ENCODE results near the gene FLVCR1.

FLVCR1 gene

DNA sequence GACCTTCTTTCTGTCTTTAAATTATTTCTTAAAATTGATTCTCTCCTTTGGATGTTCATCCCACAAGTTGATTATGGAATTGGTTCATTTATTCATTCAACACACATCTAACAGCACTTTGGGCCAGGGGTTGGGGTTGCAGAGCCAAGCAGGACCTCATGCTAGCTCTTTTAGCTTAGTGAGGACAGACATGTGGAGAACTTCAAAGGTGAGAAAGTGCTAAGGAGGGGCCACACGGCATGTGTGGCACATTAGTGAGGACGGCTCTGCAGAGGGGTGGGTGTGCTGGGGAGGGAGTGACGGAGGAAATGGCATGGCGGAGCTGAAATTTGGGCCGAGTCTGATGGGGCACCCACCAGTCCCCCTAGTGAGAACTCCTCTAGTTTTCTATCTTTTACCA, 59.8 kb downstream of the FLVCR1 start:
- no peak for ATAC-seq
- H3K36me3 Mint-ChIP-seq: no peaks in the 10 kb centered on the region
- H3K27me3 Mint-ChIP-seq: peaks cover 42% of the 10 kb centered on the region
- H3K4me3 Mint-ChIP-seq: no peak overlapping the region
- no peaks in the 10 kb centered on the region for H3K9me3 Mint-ChIP-seq
- H3K27ac Mint-ChIP-seq: no peak overlapping the region
- peaks cover 10% of the 10 kb centered on the region for H3K4me1 Mint-ChIP-seq

DNA sequence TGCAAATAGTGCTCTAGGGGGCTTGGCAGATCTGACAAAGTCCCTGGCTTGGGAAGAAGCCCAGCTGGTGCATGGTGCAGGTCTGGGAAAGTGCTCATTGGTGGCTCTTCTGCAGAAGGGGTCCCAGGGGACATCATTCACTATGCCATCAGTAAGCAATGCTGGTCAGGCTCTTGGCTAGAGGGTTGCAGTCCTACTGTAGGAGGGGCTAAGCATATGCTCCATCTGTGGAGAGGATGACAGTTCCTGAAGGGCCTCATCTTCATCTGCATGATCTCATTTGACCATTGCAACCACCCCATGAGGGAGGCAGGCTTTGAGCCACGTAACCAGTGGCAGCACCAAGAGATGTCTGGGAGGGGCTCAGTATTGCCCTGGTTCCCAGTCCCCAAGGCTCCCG, 60.7 kb downstream of the FLVCR1 start:
- peaks cover 43% of the 10 kb centered on the region for H3K27me3 Mint-ChIP-seq
- ATAC-seq: no peak

DNA sequence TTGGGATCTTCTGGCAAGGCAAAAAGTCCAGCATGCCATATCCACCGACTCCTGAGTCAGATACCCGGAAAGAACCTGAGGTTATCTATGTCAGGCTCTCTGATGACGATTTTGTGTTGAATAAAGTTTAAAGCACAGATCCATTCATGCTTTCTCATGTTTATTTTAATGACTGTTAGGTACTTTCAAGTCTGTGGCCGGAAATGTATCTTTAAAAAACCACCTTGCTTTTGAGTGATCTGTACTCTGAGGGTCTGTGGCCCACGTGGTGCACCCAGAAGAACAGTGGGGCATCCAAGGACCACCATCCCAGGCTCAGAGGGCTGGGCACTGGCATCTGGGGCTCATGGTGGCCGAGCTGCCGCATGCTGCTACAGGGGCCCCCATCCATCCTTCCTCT, 62.2 kb downstream of the FLVCR1 start:
- Mint-ChIP-seq H3K36me3 (no peaks in the 10 kb centered on the region), H3K27me3 (peaks cover 55% of the 10 kb centered on the region), H3K4me3 (no peak overlapping the region), H3K9me3 (no peaks in the 10 kb centered on the region), H3K4me1 (peaks cover 10% of the 10 kb centered on the region), H3K27ac (no peak overlapping the region)
- ATAC-seq: no peak

More for the DNA sequence above, 60.7 kb downstream of the FLVCR1 start:
- no peaks in the 10 kb centered on the region for H3K36me3 Mint-ChIP-seq
- H3K27ac Mint-ChIP-seq: no peak overlapping the region
- H3K9me3 Mint-ChIP-seq: no peaks in the 10 kb centered on the region
- H3K4me3 Mint-ChIP-seq: no peak overlapping the region
- peaks cover 10% of the 10 kb centered on the region for H3K4me1 Mint-ChIP-seq

DNA sequence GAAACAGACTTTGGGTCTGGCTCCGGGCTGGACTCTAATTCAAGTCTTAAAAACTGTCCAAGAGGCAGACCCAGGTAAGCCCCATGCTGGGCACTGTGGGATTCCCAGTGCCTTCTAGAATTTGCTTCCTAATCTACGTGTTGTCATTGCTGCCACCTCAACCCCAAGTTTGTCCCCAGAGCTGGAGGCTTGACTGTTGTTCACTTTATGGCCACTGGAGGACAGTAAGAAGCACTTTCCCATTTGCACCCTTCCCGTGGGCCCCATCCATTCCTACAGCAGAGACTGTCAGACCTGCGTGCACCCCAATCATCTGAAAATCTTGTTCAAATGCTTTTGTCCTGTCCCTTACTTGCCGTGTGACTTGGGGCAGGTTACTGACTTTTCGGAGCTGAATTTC, 62.8 kb downstream of the FLVCR1 start:
- H3K9me3 Mint-ChIP-seq: peaks cover 4% of the 10 kb centered on the region
- ATAC-seq: no peak

DNA sequence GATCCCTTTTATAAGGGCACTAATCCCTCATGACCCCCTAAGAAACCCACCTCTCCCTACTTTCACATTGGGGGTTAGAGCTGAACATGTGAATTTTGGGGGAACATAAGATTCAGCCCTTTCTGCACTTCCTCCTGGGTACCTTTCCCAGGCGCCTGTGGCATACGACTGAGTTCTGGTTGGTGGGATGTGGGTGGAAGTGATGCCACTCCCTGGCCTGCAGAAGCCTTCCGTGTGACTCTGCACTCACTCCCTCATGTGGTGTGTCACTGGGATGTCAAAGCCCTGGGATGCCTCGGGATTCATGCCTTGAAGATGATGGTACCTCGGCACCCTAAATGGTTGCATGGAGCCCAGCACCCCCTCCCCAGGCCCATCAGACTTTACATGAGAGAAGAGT, 63.9 kb downstream of the FLVCR1 start:
- no peak for ATAC-seq
- Mint-ChIP-seq H3K9me3 (peaks cover 7% of the 10 kb centered on the region), H3K4me3 (no peak overlapping the region), H3K36me3 (no peaks in the 10 kb centered on the region), H3K27me3 (peaks cover 45% of the 10 kb centered on the region), H3K27ac (no peak overlapping the region), H3K4me1 (peaks cover 9% of the 10 kb centered on the region)

More for the DNA sequence above, 62.8 kb downstream of the FLVCR1 start:
- peaks cover 17% of the 10 kb centered on the region for H3K4me1 Mint-ChIP-seq
- H3K36me3 Mint-ChIP-seq: no peaks in the 10 kb centered on the region
- no peak overlapping the region for H3K4me3 Mint-ChIP-seq
- H3K27ac Mint-ChIP-seq: no peak overlapping the region
- peaks cover 55% of the 10 kb centered on the region for H3K27me3 Mint-ChIP-seq

DNA sequence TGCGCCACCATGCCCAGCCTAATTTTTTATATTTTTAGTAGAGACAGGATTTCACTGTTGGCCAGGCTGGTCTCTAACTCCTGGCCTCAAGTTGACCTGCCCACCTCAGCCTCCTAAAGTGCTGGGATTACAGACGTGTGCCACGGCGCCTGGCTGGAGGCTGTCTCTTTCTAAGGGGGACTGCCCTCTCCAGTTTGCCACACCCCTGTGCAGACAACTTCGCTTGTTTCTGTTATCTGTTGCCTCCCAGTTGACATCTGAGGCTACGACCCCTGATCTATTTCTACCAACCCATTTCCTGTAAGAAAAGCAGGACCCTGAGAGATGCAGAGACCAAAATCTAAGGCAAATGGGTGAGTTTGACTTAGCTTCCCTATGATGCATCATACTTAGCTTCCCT, 68.3 kb downstream of the FLVCR1 start:
- no peak overlapping the region for H3K27ac Mint-ChIP-seq
- ATAC-seq: no peak
- H3K36me3 Mint-ChIP-seq: no peaks in the 10 kb centered on the region
- no peak overlapping the region for H3K4me3 Mint-ChIP-seq
- peaks cover 23% of the 10 kb centered on the region for H3K4me1 Mint-ChIP-seq
- peaks cover 9% of the 10 kb centered on the region for H3K9me3 Mint-ChIP-seq
- H3K27me3 Mint-ChIP-seq: peaks cover 17% of the 10 kb centered on the region

DNA sequence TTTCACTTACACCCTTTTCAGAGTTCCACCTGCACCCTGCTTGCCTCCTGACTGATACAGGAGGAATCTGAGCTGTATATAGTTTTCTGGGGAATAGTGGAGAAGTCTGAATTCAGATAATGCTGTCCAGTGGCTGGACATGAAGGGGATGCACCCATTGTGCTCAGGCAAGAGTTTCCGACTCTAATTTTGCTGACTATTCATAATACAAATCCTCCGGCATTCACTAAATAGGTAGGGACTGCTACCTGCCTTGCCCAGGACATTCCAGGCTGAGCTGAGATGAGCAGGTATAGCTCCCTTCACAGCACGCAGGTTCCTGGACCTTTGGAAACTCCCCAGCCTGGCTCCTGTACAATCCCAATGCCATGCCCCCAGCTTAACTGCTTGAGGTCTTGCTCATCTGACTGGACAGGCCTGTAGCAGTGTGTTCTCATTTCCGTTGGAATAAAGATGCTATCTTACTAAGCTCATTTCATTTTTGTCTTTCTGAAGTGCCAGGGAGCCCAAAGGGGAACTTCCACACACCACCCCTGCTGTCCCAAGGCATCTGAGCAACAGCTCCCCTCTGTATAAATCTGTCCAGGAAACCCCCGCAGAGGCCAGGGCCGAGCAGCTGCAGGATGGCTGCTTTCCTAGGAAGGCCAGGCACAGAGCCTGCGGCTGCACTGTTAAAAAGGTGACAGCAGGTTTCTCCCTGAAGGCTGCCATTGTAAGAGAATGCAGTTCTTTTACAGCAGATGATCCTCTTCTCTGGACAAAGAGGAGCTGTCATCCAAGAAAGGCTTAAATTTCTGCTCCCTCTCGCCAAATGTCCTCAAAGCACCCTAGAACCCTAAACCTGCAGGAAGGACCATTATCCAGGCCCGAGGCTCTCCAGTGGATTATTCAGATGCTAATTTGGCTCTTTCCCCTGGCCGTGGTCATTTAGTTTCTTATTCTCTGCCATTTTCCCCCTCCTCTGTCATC, 70.5 kb downstream of the FLVCR1 start:
- H3K27ac Mint-ChIP-seq: no peak overlapping the region
- peaks cover 13% of the 10 kb centered on the region for H3K27me3 Mint-ChIP-seq
- peaks cover 9% of the 10 kb centered on the region for H3K9me3 Mint-ChIP-seq
- no peak overlapping the region for H3K4me3 Mint-ChIP-seq
- H3K36me3 Mint-ChIP-seq: no peaks in the 10 kb centered on the region
- ATAC-seq: peak; percentile 85
- H3K4me1 Mint-ChIP-seq: peaks cover 23% of the 10 kb centered on the region

DNA sequence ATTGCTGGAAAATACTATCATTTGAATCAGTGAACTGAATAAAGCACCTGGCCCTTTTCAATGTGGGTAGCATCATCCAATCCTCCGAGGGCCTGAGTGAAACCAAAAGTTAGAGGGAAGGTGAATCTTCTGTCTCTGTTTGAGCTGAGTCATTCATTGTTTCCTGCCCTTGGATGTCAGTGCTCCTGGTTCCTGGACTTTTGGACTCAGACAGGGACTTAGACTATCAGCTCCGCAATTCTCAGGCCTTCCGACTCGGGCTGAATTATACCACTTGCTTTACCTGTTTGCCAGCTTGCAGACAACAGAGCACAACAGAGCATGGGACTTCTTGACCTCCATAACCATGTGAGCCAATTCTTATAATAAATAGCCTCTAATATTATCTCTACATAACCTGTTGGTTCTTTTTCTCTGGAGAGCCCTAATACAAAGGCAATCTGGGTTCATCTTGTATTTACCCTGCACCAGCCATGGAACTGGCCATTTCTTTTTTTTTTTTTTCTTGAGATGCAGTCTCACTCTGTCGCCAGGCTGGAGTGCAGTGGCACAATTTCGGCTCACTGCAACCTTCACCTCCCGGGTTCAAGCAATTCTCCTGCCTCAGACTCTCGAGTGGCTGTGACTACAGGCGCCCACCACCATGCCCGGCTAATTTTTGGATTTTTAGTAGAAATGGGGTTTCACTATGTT, 73.1 kb downstream of the FLVCR1 start:
- H3K9me3 Mint-ChIP-seq: peaks cover 5% of the 10 kb centered on the region
- H3K27ac Mint-ChIP-seq: no peak overlapping the region
- no peaks in the 10 kb centered on the region for H3K36me3 Mint-ChIP-seq
- no peak overlapping the region for H3K4me3 Mint-ChIP-seq
- no peaks in the 10 kb centered on the region for H3K27me3 Mint-ChIP-seq
- H3K4me1 Mint-ChIP-seq: peaks cover 15% of the 10 kb centered on the region
- no peak for ATAC-seq

DNA sequence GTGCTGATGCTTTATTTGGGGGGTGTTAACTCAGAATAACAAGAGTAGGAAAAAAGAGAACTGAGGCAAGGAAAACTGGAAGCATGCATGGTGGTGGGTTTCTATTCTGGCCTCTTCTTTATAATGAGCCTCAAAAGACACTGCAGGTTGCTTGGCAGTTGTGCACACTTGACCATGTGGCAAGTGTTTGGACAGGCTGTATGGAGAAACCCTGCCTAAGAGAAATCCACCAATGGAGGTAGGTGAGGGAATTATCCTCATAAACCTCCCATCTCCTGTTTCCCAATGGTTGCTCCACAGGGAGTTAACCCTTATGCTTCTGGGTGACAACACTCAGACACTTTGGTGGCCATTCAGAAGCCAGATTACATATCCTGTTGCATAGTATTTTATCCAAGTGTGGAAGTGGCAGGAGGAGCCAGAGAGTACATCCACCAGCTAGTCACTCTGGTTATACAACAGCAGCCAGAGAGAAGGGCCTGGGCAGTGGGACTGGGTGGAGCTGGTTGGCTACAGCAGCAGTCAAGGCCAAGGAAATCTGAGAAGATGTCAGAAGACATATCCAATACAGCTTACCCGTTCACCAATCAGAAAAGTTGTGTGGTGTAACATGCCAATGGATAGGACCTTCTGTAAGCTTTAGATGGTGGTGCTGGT, 75.9 kb downstream of the FLVCR1 start:
- no peaks in the 10 kb centered on the region for H3K36me3 Mint-ChIP-seq
- H3K27me3 Mint-ChIP-seq: no peaks in the 10 kb centered on the region
- no peaks in the 10 kb centered on the region for H3K9me3 Mint-ChIP-seq
- ATAC-seq: no peak
- H3K27ac Mint-ChIP-seq: no peak overlapping the region
- peaks cover 9% of the 10 kb centered on the region for H3K4me1 Mint-ChIP-seq
- H3K4me3 Mint-ChIP-seq: no peak overlapping the region

DNA sequence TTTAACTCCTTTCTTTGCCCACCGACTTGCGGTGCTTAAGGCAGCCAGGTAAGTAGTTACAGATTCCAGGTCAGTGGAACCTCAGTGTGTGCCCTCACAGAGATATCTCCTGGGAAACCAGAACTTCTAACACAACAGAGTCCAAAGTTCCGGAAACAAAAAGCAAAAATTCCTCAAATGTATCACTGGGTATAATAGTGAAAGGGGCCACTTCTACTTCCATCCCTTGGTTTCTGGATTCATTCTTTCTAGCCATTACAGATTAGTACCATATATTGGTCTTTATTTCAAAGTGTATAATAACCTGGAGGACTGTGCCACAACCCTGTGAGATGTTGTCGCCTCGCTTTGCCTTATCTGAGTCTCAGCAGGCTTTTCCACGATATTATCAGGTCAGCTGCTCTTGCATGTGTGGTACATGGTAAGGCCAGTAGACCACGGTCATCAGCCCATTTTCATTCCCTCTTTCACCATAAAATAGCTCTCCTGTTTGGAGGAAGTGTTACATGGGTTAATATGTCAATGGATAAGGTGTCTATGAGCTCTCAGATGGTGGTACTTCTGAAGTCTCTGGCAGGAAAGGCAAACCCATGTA, 77.4 kb downstream of the FLVCR1 start:
- Mint-ChIP-seq H3K27ac (no peak overlapping the region), H3K4me3 (no peak overlapping the region), H3K4me1 (peaks cover 4% of the 10 kb centered on the region), H3K36me3 (no peaks in the 10 kb centered on the region), H3K27me3 (no peaks in the 10 kb centered on the region), H3K9me3 (no peaks in the 10 kb centered on the region)
- ATAC-seq: no peak

DNA sequence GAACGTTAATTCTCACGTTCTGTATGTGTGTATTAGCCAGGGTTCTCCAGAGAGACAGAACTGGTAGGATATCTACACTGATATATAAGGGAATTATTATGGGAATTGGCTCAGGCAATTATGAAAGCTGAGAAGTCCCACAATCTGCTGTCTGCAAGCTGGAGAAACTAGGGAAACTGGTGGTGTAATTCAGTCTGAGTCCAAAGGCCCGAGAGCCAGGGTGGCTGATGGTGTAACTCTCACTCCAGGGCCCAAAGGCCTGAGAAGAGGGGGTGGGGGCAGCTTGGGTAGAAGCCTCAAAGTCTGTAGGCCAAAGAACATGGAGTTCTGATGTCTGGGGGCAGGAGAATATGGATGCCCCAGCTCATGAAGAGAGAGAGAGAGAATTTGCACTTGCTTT, 79.0 kb downstream of the FLVCR1 start:
- Mint-ChIP-seq H3K4me1 (no peaks in the 10 kb centered on the region), H3K36me3 (no peaks in the 10 kb centered on the region), H3K27ac (no peak overlapping the region), H3K4me3 (no peak overlapping the region), H3K9me3 (no peaks in the 10 kb centered on the region), H3K27me3 (no peaks in the 10 kb centered on the region)
- ATAC-seq: no peak

DNA sequence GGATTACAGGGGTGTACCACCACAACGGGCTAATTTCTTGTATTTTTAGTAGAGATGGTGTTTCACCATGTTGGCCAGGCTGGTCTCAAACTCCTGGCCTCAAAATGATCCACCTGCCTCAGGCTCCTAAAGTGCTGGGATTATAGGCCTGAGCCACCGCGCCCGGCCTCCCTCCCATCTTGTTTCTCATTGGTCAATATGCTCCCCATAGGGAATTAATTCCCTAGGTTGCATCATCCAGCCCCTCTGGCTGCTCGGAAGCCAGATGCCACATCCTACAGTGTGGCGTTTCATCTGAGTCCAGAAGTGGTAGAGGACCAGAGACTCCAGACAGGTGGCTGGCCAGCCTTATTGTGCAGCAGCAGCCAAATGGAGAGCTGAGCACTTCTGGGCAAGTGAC, 80.8 kb downstream of the FLVCR1 start:
- H3K9me3 Mint-ChIP-seq: no peaks in the 10 kb centered on the region
- H3K27me3 Mint-ChIP-seq: no peaks in the 10 kb centered on the region
- no peak overlapping the region for H3K27ac Mint-ChIP-seq
- H3K36me3 Mint-ChIP-seq: no peaks in the 10 kb centered on the region
- H3K4me3 Mint-ChIP-seq: no peak overlapping the region
- peaks cover 6% of the 10 kb centered on the region for H3K4me1 Mint-ChIP-seq
- ATAC-seq: no peak

DNA sequence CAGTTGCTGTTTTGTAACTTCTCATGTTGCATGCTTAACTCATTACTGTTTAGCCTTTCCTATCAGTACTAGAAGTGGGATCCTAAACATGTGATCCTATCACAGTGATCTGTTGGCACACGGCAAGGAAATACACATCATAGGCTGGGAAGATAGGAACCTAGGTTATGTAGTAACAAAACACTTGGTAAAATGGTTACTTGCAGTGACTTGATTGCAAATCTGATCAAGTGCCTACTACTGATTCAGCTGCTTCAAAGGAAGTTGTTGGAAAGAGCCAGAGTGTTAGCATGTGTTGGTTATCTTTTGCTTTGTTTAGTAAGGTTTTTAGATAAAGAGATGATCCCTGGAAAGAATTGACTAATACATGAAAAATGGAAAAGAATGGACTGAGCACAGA, 83.4 kb downstream of the FLVCR1 start:
- no peaks in the 10 kb centered on the region for H3K9me3 Mint-ChIP-seq
- no peak overlapping the region for H3K4me3 Mint-ChIP-seq
- no peak overlapping the region for H3K27ac Mint-ChIP-seq
- no peak for ATAC-seq
- H3K4me1 Mint-ChIP-seq: peaks cover 32% of the 10 kb centered on the region
- H3K36me3 Mint-ChIP-seq: no peaks in the 10 kb centered on the region
- no peaks in the 10 kb centered on the region for H3K27me3 Mint-ChIP-seq

DNA sequence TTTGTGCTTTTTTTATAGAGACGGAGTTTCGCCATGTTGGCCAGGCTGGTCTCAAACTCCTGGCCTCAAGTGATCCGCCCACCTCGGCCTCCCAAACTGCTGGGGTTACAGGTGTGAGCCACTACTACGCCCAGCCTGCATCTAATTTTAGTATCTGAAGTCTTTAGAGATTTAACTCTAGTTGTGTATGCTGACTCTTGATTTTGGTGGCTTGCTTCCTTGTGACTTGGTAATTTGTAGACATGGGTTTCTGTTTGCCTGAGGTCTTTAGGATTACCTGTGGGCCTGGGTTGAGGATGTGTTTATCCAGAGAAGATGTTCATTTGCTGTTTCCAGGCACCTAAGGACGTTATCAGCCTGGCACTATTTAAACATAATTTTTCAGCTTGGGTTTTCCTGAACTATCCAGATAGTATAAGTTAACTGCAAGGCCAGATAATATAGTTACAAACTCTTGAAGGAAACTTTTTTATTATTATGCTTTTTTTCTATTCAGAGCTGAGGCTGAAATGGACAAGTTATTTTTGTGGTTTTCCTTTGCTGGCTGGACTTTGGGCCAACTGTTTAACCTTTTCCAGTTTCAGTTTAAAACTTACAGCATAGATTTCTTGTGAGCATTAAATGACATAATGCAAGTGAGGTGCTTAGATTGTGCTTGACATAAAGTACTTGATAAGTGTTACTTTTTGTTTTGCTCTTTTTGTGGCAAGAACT, 84.8 kb downstream of the FLVCR1 start:
- ATAC-seq: no peak
- H3K9me3 Mint-ChIP-seq: no peaks in the 10 kb centered on the region
- H3K4me3 Mint-ChIP-seq: no peak overlapping the region
- H3K27ac Mint-ChIP-seq: no peak overlapping the region
- H3K36me3 Mint-ChIP-seq: no peaks in the 10 kb centered on the region
- H3K27me3 Mint-ChIP-seq: no peaks in the 10 kb centered on the region
- H3K4me1 Mint-ChIP-seq: peaks cover 38% of the 10 kb centered on the region

DNA sequence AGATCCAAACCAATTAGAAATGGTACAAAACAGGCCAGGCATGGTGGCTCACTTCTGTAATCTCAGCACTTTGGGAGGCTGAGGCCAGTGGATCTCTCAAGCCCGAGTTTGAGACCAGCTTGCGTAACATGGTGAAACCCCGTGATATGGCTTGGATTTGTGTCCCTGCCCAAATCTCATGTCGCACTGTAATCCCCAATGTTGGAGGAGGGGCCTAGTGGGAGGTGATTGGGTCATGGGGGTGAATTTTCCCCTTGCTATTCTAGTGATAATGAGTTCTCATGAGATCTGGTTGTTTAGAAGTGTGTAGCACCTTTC, 85.3 kb downstream of the FLVCR1 start:
- H3K36me3 Mint-ChIP-seq: no peaks in the 10 kb centered on the region
- no peaks in the 10 kb centered on the region for H3K27me3 Mint-ChIP-seq
- H3K4me1 Mint-ChIP-seq: peaks cover 38% of the 10 kb centered on the region
- H3K4me3 Mint-ChIP-seq: no peak overlapping the region
- no peak for ATAC-seq
- H3K9me3 Mint-ChIP-seq: no peaks in the 10 kb centered on the region
- peak overlapping the region; percentile 55 for H3K27ac Mint-ChIP-seq

Measured in stimulated activated memory B cell treated with anti-CD40 and anti-IgM and Interleukin-4, amounts not matched to agents 10 μg/mL and 1 μg/mL and 100 μg/mL, for 72 hours (primary cell).